GM21367 (cell line): Measurements from ENCODE around the gene WARS2.

Experiments
- ATAC-seq: cut with Tn5 transposase; IDR thresholded peaks from one replicate; pipeline ENCODE4 v1.9.1; 2021; ENCODE audit not compliant: unreplicated experiment

Gene WARS2

DNA sequence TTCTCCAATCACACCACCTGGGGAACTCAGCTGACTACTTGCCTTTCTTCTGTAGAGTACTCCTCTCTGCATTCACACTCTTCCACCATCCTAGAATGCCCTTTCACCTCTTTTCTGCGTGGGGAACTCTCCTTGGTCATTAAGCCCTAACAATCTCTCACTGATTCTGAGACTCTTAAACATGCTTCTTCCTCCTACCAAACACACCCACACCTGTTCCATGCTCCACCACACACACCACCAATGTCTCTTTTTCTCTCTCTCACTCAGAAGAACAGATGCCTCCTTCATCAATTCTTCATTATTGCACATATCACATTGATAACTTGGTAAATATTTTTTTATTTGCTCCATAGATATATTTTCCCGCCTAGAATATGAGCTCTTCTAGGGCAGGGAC is 53.6 kb downstream of the WARS2 start:
- no peak for ATAC-seq

GRCh38 chr1:119084798-119085197 is 55.7 kb downstream of the WARS2 start:
- no peak for ATAC-seq

GRCh38 chr1:119083980-119084379 is 56.5 kb downstream of the WARS2 start:
- no peak for ATAC-seq

DNA sequence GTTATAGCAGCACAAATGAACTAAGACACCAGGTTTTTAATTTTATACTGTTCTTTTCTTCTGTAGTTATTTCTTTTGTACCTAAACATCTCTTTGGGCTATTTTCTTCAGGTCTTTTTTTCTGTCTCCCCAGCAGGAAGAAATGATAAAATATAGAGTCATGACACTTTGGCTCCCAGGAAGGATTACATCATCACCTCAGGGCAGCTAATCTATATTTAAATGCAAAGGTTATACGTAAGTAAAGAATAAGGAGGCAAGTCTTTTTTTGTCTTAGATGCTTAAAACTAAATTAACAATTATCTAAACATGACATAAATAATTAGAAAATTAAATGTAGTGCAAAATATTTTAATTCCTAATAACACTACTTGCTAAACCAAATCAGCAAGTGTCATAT is 57.0 kb downstream of the WARS2 start:
- ATAC-seq = no peak

GRCh38 chr1:119081700-119082099 is 58.8 kb downstream of the WARS2 start:
- no peak for ATAC-seq

GRCh38 chr1:119081267-119081666 is 59.2 kb downstream of the WARS2 start:
- no peak for ATAC-seq

- no peak for ATAC-seq
These were observed 59.9 kb downstream of the WARS2 start for GRCh38 chr1:119080586-119080985.

GRCh38 chr1:119079881-119080280 is 60.6 kb downstream of the WARS2 start:
- no peak for ATAC-seq

DNA sequence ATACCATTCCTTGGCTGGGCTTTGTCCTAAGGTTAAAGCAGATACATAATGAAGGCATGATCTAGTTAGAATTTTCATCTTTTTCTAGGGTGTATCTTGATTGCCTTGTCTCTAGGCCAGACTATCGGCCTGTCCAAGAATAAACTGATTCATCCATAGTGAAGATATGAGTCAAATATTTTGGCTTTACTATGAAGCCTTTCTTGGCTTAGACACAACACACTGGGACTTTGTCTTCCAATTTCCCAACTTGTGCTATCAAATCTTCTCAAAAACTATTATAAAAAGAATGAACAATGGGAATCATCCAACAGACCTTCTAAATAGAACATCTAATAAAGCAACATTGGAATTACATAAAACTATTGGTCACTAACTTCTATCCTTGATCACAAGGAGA is 64.8 kb downstream of the WARS2 start:
- ATAC-seq = no peak

- ATAC-seq = no peak
These were observed 69.1 kb downstream of the WARS2 start for GRCh38 chr1:119071321-119071720.

DNA sequence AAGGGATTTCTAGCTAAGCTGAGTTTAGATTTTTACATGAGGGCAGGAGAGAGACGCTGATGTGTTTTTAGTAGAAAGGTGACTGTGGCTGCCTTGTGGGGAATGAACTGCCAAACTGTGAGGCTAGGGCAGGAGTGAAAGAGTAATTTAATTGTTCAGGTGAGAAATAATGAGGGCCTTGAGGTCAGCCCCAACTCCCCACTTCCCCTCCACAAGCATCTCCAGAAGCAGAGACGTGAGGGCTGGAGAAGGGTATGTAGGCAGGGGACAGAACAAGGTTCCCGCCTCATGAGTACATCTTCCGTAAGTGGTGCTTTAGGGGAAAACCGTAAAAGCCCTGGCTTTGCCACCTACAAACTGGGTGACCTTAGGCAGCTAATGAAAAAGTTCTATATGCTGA is 70.8 kb downstream of the WARS2 start:
- no peak for ATAC-seq

DNA sequence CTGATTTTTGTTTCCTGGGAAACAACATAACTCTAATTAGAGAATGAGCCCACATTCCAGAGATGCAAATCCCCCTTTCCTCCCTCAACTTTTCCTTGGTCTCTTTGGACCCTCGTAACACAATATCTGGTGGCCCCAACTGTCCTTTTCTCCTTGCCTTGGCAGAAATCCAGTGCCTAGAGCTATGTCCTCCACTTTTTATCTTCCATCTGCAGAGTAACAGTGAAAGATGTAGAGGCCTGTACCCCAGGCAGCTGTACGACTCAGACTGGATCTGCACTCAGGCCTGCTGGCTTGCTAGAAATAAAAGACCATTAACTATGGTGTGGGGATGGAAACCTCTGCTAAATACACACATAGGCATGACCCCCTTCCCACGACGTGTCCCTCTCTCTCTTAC is 72.0 kb downstream of the WARS2 start:
- no peak for ATAC-seq

DNA sequence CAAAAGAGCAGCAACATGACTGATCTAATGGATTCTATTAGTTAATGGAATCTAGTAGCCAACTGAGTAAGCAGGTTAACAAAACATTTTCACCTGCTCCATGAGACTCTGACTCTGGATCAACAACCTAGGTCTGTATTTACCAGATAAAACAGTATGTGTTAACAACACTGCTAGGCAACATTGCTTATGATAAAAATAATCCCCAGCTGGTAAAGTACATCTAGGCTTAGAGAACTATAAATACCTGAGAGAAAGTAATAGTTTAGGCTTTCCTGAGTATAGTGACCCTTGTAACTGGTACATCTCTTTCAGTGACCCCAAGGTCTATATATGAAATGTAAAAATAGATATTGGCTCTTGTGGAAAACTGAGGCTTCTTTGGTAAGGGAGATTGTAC is 78.8 kb downstream of the WARS2 start:
- no peak for ATAC-seq

DNA sequence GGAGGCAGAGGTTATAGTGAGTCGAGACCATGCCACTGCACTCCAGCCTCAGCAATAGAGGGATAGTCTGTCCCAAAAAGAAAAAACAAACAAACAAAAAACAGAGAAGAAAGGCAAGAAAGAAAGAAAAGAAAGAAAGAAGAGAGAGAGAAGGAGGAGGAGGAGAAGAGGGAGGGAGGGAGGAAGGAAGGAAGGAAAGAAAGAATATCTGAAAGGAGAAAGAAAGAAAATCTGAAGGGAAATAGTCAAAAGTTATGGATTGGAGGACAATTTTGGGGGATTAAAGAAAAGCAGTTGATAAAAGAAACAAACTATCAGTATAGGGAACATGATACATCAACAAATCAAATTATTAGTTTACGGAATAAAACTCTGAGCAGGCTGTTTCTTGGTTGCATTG is 84.9 kb downstream of the WARS2 start:
- ATAC-seq = no peak

- no peak for ATAC-seq
These were observed 86.5 kb downstream of the WARS2 start for GRCh38 chr1:119053917-119054316.

DNA sequence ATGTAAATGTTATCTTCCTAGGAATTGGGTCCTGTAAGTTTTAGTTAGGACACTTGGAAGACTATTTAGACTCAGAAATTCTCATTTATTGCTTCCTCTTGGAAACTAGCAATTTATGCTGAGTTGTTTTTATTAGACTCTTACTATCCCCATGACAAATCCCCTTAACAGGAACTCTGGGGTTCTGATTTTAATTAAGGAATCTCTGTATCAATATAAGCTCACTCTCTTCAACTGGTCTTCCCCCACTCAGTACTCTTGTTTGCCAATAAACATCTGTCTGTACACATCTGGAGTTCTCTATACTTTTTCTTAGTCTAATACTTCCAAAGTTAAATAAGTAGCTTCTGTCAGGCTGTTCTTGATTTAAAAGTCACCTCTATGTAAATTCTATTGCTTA is 88.2 kb downstream of the WARS2 start:
- no peak for ATAC-seq

DNA sequence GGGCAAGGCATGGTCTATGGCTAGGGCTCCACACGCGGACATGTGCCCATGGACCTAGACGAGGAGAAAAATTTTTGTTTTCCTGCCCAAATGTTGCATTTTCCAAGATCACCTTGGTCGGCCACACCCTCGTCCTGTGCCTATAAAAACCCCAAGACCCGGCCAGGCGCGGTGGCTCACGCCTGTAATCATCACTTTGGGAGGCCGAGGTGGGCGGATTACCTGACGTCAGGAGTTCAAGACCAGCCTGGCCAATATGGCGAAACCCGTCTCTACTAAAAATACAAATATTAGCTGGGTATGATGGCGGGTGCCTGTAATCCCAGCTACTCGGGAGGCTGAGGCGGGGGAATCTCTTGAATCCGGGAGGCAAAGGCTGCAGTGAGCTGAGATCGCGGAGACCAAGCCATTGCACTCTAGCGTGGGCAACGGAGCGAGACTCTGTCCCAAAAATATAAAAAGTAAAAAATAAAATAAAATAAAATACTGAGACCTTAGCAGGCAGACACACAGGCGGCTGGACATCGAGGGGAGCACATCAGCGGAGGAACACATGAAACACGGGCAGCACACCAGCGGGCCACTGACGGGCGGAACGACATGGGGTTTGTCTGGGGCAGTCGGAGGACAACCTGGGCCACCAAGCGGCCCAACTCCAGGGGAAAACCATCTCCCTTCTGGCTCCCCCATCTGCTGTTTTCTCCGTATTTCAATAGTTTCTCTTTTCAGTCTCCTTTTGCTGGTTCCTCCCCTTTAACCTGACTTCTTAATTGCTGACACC is 91.6 kb downstream of the WARS2 start:
- ATAC-seq = no peak

- no peak for ATAC-seq
These were observed 93.5 kb downstream of the WARS2 start for GRCh38 chr1:119046785-119047438.

- no peak for ATAC-seq
These were observed 94.0 kb downstream of the WARS2 start for GRCh38 chr1:119046429-119046784.

- no peak for ATAC-seq
These were observed 95.2 kb downstream of the WARS2 start for GRCh38 chr1:119045096-119045746.

- no peak for ATAC-seq
These were observed 99.5 kb downstream of the WARS2 start for GRCh38 chr1:119040906-119041305.

GRCh38 chr1:119040489-119040888 is 100.0 kb downstream of the WARS2 start:
- no peak for ATAC-seq
